Measurements from ENCODE around the gene TSPAN5.

The TSPAN5 gene

DNA sequence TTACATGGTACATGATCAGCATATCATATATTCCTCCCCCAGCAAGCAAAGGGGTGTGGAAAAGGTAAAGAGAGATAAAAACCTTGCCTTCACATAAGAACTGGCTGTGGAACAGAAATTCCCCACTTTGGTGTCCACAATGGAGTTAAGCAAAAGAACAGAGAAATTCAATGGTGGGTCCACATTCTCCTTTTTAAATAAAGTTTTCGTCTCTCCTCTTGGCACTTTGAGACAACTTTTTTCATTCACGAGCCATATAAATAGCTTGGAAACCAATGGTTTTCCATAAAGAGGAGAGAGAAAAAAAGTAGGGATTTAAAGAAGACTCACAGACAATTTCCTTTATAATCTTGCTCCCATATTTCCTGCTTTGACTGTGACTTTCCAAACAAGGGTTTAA lies 148.1 kb downstream of the TSPAN5 start:
- CTCF ChIA-PET: no interaction called here
- Histone ChIP-seq H3K9me3 (ENCODE audit: control insufficient read depth, insufficient read depth, low read depth, low read length) (no peaks in the 10 kb centered on the region), H3K4me3 (ENCODE audit: low read depth, low read length) (no peak overlapping the region), H3K4me1 (ENCODE audit: control insufficient read depth, insufficient read depth, low read length) (no peaks in the 10 kb centered on the region), H3K27ac (ENCODE audit: extremely low read depth, low read depth, low read length) (no peak overlapping the region), H3K36me3 (ENCODE audit: control insufficient read depth in 2 of 2, insufficient read depth in 1 of 2, low read length in 2 of 2) (no peaks in the 10 kb centered on the region)
- TF ChIP-seq IKZF3 (tag by site-specific recombination; IDR thresholded peaks at IDR 0.05): no peak
- no peak for TF ChIP-seq ZNF560 (tag by site-specific recombination; IDR thresholded peaks at IDR 0.05; ENCODE audit: borderline replicate concordance)
- TF ChIP-seq ZNF776 (tag by site-specific recombination; IDR thresholded peaks at IDR 0.05; ENCODE audit: borderline replicate concordance): no peak
- TF ChIP-seq ZNF335 (tag by site-specific recombination; conservative IDR thresholded peaks at IDR 0.05): no peak
- TF ChIP-seq GFI1B (tag by site-specific recombination; IDR thresholded peaks at IDR 0.05): no peak
- TF ChIP-seq ZNF747 (tag by site-specific recombination; IDR thresholded peaks at IDR 0.05): no peak
- TF ChIP-seq ZNF837 (tag by site-specific recombination; IDR thresholded peaks at IDR 0.05): no peak
- TF ChIP-seq SP7 (tag by site-specific recombination; IDR thresholded peaks at IDR 0.05): no peak
- no peak for TF ChIP-seq ZNF175 (tag by site-specific recombination; IDR thresholded peaks at IDR 0.05)
- no peak for TF ChIP-seq ZNF274 (IDR thresholded peaks at IDR 0.05; ENCODE audit: low read length)
- no peak for TF ChIP-seq ZNF274 (tag by site-specific recombination; IDR thresholded peaks at IDR 0.05; ENCODE audit: borderline replicate concordance)
- no peak for TF ChIP-seq ZNF341 (tag by site-specific recombination; IDR thresholded peaks at IDR 0.05; ENCODE audit: low read depth)
- TF ChIP-seq ZNF585B (tag by site-specific recombination; IDR thresholded peaks at IDR 0.05): no peak
- no peak for TF ChIP-seq HOXC10 (CRISPR knock-in tag; IDR thresholded peaks at IDR 0.05)
- no peak for TF ChIP-seq BCL11A (tag by site-specific recombination; IDR thresholded peaks at IDR 0.05; ENCODE audit: low read depth)
- TF ChIP-seq ZNF670 (tag by site-specific recombination; IDR thresholded peaks at IDR 0.05; ENCODE audit: low read depth): no peak
- TF ChIP-seq ZNF501 (tag by site-specific recombination; IDR thresholded peaks at IDR 0.05): no peak
- POLR2A ChIA-PET: no interaction called here

DNA sequence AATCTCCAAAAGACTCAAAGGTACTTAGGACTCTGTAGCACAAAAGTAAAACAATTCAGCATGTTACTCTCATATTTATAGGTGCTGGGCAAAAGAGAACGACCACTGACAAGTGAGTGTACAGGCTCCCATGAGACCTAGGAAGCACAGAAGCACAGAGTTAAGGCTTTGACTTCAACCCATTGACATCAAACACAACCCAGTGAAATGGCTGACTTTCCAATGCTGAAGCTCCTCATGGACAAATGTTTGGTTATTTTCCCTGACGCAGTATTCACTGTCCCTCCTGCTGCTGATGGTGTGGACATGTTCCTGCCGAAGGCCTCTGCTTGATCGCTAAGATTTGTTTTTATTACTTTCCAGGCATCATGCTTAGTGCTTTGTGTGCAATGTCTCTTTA lies 148.7 kb downstream of the TSPAN5 start:
- ChIA-PET POLR2A (no interaction called here), CTCF (no interaction called here)
- no peak overlapping the region for H3K27ac ChIP-seq (ENCODE audit: extremely low read depth, low read depth, low read length)

DNA sequence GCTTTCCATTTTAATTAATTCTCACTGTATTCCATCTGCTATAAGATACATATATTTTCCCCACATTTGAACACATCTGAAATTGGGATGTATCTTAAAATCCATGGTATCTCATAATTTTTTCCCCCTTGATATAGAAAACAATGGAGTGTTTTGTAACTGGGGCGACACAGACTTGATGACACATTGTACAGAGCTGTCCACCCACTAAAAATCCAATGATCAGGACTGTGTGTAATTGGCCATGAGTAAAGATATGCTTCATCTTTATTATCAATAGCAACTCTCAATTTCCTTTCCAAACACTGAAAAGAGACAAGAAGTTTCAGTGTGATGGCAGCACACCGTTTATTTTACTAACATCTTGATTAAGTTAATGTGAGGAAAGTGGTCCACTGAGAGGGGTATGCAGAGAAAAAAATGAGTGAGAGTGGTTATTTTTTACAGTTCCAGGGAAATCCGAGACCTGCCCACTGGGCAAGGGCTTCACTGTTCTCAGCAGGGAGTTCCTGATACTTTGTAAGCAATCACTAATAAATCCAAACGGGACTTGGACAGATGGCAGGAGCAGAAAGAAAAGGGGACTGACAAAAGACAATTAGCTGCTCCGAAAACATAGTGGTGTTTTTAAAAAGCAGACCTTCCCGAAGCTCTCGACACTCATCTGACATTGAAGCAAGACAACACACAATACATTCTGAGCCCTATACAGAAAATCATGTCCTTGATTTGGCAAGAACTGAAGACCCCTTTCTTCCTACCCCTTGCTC lies 149.4 kb downstream of the TSPAN5 start:
- ChIA-PET POLR2A (no interaction called here), CTCF (no interaction called here)
- Histone ChIP-seq H3K4me1 (ENCODE audit: control insufficient read depth, insufficient read depth, low read length) (no peaks in the 10 kb centered on the region), H3K27ac (ENCODE audit: extremely low read depth, low read depth, low read length) (no peak overlapping the region), H3K4me3 (ENCODE audit: low read depth, low read length) (no peak overlapping the region), H3K36me3 (ENCODE audit: control insufficient read depth in 2 of 2, insufficient read depth in 1 of 2, low read length in 2 of 2) (no peaks in the 10 kb centered on the region), H3K9me3 (ENCODE audit: control insufficient read depth, insufficient read depth, low read depth, low read length) (no peaks in the 10 kb centered on the region)
- TF ChIP-seq ZEB2 (tag by site-specific recombination; IDR thresholded peaks at IDR 0.05): no peak
- no peak for TF ChIP-seq ZNF664 (tag by site-specific recombination; IDR thresholded peaks at IDR 0.05)
- TF ChIP-seq, protein P1, sequence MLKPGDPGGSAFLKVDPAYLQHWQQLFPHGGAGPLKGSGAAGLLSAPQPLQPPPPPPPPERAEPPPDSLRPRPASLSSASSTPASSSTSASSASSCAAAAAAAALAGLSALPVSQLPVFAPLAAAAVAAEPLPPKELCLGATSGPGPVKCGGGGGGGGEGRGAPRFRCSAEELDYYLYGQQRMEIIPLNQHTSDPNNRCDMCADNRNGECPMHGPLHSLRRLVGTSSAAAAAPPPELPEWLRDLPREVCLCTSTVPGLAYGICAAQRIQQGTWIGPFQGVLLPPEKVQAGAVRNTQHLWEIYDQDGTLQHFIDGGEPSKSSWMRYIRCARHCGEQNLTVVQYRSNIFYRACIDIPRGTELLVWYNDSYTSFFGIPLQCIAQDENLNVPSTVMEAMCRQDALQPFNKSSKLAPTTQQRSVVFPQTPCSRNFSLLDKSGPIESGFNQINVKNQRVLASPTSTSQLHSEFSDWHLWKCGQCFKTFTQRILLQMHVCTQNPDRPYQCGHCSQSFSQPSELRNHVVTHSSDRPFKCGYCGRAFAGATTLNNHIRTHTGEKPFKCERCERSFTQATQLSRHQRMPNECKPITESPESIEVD (tag by site-specific recombination; IDR thresholded peaks at IDR 0.05): peak; percentile 37; the same call in 1 of the 2 replicates
- TF ChIP-seq YY2 (tag by site-specific recombination; IDR thresholded peaks at IDR 0.05): no peak
- TF ChIP-seq FEZF1 (tag by site-specific recombination; IDR thresholded peaks at IDR 0.05): peak; percentile 22
- TF ChIP-seq ZNF248 (tag by site-specific recombination; IDR thresholded peaks at IDR 0.05): no peak
- TF ChIP-seq, protein P2, sequence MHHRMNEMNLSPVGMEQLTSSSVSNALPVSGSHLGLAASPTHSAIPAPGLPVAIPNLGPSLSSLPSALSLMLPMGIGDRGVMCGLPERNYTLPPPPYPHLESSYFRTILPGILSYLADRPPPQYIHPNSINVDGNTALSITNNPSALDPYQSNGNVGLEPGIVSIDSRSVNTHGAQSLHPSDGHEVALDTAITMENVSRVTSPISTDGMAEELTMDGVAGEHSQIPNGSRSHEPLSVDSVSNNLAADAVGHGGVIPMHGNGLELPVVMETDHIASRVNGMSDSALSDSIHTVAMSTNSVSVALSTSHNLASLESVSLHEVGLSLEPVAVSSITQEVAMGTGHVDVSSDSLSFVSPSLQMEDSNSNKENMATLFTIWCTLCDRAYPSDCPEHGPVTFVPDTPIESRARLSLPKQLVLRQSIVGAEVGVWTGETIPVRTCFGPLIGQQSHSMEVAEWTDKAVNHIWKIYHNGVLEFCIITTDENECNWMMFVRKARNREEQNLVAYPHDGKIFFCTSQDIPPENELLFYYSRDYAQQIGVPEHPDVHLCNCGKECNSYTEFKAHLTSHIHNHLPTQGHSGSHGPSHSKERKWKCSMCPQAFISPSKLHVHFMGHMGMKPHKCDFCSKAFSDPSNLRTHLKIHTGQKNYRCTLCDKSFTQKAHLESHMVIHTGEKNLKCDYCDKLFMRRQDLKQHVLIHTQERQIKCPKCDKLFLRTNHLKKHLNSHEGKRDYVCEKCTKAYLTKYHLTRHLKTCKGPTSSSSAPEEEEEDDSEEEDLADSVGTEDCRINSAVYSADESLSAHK (tag by site-specific recombination; IDR thresholded peaks at IDR 0.05): no peak

More for the DNA sequence above, 148.7 kb downstream of the TSPAN5 start:
- Histone ChIP-seq H3K36me3 (ENCODE audit: control insufficient read depth in 2 of 2, insufficient read depth in 1 of 2, low read length in 2 of 2) (no peaks in the 10 kb centered on the region), H3K4me1 (ENCODE audit: control insufficient read depth, insufficient read depth, low read length) (no peaks in the 10 kb centered on the region), H3K9me3 (ENCODE audit: control insufficient read depth, insufficient read depth, low read depth, low read length) (no peaks in the 10 kb centered on the region), H3K4me3 (ENCODE audit: low read depth, low read length) (no peak overlapping the region)
- TF ChIP-seq ZBTB1 (tag by site-specific recombination; IDR thresholded peaks at IDR 0.05): no peak
- TF ChIP-seq ZNF473 (tag by site-specific recombination; IDR thresholded peaks at IDR 0.05): no peak
- TF ChIP-seq, protein P3, sequence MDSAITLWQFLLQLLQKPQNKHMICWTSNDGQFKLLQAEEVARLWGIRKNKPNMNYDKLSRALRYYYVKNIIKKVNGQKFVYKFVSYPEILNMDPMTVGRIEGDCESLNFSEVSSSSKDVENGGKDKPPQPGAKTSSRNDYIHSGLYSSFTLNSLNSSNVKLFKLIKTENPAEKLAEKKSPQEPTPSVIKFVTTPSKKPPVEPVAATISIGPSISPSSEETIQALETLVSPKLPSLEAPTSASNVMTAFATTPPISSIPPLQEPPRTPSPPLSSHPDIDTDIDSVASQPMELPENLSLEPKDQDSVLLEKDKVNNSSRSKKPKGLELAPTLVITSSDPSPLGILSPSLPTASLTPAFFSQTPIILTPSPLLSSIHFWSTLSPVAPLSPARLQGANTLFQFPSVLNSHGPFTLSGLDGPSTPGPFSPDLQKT (IDR thresholded peaks at IDR 0.05; ENCODE audit: borderline replicate concordance, low read depth, low read length): no peak
- TF ChIP-seq WT1 (tag by site-specific recombination; IDR thresholded peaks at IDR 0.05): no peak
- TF ChIP-seq BCL11A (tag by site-specific recombination; IDR thresholded peaks at IDR 0.05; ENCODE audit: low read depth): no peak
- TF ChIP-seq GLIS1 (tag by site-specific recombination; IDR thresholded peaks at IDR 0.05): no peak

Data from HEK293 (cell line).